HG03159 (cell line): Measurements from ENCODE around the gene CNDP2.
"Not testable (repeated sequence)": the region's sequence is repeated elsewhere in the genome, so short reads cannot be mapped to it uniquely, and the experiment has no call there.

Experiments
- ATAC-seq: cut with Tn5 transposase; IDR thresholded peaks from one replicate; pipeline ENCODE4 v1.9.1; 2021; ENCODE audit warnings: mild to moderate bottlenecking, moderate library complexity; ENCODE audit not compliant: unreplicated experiment

Gene CNDP2

DNA sequence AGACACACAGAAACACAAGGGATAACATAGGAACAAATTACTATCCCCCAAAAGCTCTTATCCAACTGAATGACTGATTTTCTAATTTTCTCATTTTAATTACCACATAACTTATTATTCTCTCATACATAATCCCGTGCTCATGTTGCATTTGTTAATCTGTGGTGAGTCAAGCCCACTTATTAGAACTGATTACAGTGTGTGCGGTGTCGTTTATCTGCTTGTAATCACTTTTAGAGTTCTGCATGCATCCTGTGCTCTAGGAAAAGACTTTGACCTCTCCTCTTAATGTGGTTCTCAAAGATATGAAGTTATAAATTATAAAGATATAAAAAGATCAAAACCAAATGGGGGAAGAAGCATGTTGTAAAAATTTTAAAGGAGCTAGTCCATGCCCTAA is 67.8 kb downstream of the CNDP2 start:
- ATAC-seq = no peak

DNA sequence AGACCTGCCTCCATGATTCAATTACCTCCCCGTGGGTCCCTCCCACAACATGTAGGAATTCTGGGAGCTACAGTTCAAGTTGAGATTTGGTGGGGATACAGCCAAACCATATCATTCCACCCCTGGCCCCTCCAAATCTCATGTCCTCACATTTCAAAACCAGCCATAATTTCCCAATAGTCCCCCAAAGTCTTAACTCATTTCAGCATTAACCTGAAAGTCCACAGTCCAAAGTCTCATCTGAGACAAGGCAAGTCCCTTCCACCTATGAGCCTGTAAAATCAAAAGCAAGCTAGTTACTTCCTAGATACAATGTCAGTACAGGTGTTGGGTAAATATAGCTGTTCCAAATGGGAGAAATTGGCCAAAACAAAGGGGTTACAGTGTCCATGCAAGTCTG is 69.0 kb downstream of the CNDP2 start:
- not testable (repeated sequence) for ATAC-seq

DNA sequence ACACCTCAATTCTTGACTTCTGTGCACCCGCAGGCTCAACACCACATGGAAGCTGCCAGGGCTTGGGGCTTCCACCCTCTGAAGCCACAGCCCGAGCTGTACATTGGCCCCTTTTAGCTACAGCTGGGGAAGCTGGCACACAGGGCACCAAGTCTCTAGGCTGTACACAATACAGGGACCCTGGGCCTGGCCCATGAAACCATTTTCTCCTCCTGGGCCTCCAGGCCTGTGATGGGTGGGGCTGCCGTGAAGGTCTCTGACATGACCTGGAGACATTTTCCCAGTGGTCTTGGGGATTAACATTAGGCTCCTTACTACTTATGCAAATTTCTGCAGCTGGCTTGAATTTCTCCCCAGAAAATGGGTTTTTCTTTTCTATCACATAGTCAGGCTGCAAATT is 69.8 kb downstream of the CNDP2 start:
- not testable (repeated sequence) for ATAC-seq

DNA sequence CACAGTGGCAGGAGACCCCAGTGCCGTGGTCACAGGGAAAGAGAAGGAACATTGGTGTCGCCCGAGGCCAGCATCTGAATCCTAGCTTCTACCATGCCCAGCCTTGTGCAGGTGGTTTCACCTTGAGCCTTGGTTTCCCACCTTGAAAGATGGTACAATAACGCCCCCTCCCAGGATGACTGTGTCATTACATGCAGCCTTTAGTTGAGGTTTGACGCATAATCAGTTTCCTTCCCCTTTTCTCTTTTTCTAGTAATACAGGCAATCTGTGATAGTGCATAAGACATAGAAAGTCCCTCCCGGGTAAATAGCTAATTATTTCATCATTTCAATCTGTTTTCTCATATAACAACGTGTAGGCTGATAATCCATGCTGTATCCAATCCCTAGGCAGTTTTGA is 71.7 kb downstream of the CNDP2 start:
- no peak for ATAC-seq

DNA sequence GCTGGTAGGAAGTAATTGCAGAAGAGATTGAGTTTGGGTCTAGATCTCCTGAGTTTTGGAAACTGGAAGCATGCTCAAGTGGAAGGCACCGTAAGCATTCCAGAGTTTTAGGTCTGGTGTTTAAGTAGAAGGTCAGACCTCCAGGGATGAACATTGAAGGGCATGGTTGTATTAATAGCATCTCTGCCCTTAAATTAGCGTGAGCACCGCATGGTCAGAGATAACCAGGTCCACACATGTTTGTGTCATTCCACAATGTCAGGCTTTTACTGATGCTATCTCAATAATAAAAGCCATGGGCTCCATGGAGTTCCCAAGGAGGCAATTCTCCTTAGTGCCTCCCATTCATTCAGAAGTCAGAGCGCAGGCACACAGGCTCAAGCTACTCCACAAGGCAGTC is 73.2 kb downstream of the CNDP2 start:
- ATAC-seq = no peak

DNA sequence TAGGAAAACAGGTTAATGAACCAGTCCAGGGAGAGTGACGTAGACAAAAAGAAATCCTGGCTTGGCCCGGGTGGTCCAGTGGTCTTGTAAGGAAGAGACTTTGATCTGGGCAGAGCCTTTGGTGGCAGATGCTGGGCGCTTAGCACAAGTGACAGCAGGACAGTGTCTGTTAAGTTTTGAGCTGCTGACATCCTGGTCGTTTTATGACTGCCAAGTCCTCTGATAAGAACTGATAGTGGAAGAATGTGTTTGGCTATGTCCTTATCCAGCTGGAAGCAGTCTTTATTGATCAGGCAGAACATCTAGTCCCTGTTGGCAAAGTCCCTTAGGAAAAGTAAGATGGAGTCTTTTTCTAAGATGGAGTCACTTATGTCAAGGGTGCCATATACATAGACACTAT is 74.1 kb downstream of the CNDP2 start:
- ATAC-seq = no peak

DNA sequence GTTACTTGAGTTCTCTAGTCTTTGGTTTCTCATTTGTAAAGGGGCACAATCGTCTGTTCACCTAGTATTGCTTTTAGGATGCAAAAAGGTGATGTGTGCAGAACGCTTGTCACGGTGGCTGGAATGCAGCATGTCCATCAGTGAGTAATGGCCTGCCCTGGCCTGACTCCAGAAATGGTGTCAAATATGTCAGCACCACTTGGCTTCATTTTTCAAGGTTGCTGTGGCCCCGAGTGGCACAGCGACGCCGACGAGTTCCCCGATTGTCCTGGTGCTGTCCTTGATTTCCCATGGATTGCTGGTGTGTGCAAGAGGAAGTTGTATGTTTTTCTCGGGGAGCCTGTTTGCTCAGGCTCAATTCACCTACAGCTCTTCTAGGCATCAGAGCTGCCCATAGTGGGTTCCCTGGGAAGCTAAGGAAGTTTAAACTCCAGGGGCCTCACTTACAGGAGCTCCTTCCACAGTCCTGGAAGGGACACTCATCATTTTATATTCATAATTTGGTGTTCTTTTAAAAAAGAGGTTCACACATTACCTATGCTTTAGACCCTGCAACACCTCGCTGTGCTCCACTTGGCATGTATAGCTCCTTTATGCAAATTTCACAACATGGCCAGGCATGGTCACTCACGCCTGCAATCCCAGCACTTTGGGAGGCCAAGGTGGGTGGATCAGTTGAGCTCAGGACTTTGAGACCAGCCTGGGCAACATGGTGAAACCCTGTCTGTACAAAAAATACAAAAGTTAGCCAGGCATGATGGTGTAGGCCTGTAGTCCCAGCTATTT is 75.9 kb downstream of the CNDP2 start:
- ATAC-seq = no peak

DNA sequence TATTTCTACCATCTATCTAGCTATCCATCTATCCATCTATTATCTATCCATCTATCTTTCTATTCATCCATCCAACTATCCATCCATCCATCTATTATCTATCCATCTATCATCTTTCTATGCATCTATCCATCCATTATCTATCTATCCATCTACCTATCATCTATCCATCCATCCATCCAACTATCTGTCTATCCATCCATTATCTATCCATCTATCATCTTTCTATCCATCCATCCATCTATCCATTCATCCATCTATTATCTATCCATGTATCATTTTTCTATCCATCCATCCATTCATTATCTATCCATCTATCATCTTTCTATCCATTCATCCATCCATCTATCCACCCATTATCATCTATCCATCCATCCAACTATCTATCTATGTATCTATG is 76.9 kb downstream of the CNDP2 start:
- no peak for ATAC-seq
